Prostate gland (tissue), 2 donors: Measurements from ENCODE around the gene EHD1. TPM values are rescaled to one million over a fixed set of nuclear protein-coding genes. Genes with fewer than 3 reads are reported as not detected.

Source experiments
- DNase-seq: peaks from one replicate; pipeline ENCODE4 v3.0.0-alpha.2; 2019; ENCODE audit warnings: low spot score
- H3K27ac ChIP-seq, 2 donors: fragments of 200-600 bp; sonication (generic); 2 replicates each; pipeline ENCODE4 v1.5.1; 2017 to 2019
- H3K27me3 ChIP-seq: fragments of 200-600 bp; sonication (generic); replicated peaks from 2 replicates; pipeline ENCODE4 v1.5.1; 2019; ENCODE audit not compliant: insufficient read depth
- H3K36me3 ChIP-seq, 2 donors: fragments of 200-600 bp; sonication (generic); 1 replicate in 1 of 2; 2 replicates in 1 of 2; pipeline versions ENCODE4 v1.5.1 to v1.8.1; 2017 to 2019
- H3K4me1 ChIP-seq: fragments of 200-600 bp; sonication (generic); replicated peaks from 2 replicates; pipeline ENCODE4 v1.5.1; 2019
- H3K4me3 ChIP-seq, 2 donors: fragments of 200-600 bp; sonication (generic); 2 replicates each; pipeline ENCODE4 v1.5.1; 2017 to 2019
- H3K9me3 ChIP-seq: fragments of 200-600 bp; sonication (generic); 2 replicates; pipeline ENCODE4 v1.5.1; 2017
- POLR2A ChIP-seq: fragments of 450-650 bp; IDR thresholded peaks from one replicate; pipeline ENCODE4 v1.6.1; 2016; ENCODE audit warnings: antibody characterized with exemption, mild to moderate bottlenecking
- POLR2AphosphoS5 ChIP-seq: sonication (generic); formaldehyde crosslinking; IDR thresholded peaks from one replicate; pipeline ENCODE4 v1.6.1; 2017; ENCODE audit warnings: antibody characterized with exemption
- WGBS: methylation state at CpG from one replicate; pipeline ENCODE4 v1.1.5; 2018; 5-methylcytosine and 5-hydroxymethylcytosine counted together
- intact Hi-C: fragments of 100-400 bp; cut with DNase I; formaldehyde crosslinking; loops from one replicate; pipeline ENCODE4 v1.14.2; 2022
- total RNA-seq, 2 donors: library from RNA; depleted of rRNA; stranded (reverse); fragments of >200 nt; gene quantifications; one replicate each; pipeline ENCODE4 v1.1.0, GENCODE V29; 2016
- TF ChIP-seq, protein P1 (sequence below), 4 experiments: fragments of 200-600 bp in 2 of 4; fragments of 450-650 bp in 2 of 4; sonication (generic) in 2 of 4; IDR thresholded peaks; 1 replicate in 3 of 4; 2 replicates in 1 of 4; pipeline ENCODE4 v1.5.1; 2016 to 2019; ENCODE audit warnings: antibody characterized with exemption in 4 of 4, mild to moderate bottlenecking in 2 of 4, moderate library complexity in 2 of 4

The EHD1 gene
- total RNA-seq, 2 donors from 2014 or later: 38.8 to 104 TPM

DNA sequence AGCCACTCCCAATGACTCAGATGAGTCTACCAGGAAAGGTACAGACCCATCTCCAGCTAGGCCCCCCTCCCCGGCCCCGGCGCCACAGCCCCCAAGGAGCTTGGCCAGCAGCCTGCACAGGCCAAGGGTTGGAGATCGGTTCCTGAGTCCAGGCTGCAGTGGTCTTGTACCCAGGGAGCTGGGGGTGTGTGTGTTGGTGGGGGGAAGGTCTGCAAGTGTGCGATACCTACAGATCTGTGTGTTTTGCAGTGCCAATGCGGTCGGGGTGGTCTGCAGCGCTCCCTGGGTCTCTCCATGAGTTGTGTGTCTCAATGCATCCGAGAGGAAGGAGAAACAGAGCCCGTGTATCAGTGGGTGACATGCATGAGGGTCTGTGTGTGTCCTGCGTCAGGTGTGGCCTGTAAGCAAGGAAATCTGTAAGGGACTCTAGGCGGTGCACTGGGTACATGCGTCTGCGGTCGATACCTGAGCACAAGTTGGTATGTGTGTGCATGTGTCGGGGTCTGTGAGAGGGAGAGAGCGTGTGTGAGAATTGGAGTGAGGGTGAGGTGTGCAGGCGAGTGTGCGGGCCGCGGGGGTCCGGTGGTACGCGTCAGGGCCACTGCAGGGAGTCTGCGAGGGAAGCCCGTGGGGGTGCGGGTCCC lies 34.6 kb downstream of the EHD1 start:
- Histone ChIP-seq H3K9me3 (no peaks in the 10 kb centered on the region), H3K27ac (peak overlapping the region; percentile 89 to 90), H3K4me3 (peak overlapping the region; percentile 56 to 65), H3K27me3 (no peaks in the 10 kb centered on the region), H3K36me3 (no peaks in the 10 kb centered on the region), H3K4me1 (peaks cover 10% of the 10 kb centered on the region)
- TF ChIP-seq POLR2A: no peak
- no peak for TF ChIP-seq POLR2AphosphoS5
- TF ChIP-seq, protein P1, sequence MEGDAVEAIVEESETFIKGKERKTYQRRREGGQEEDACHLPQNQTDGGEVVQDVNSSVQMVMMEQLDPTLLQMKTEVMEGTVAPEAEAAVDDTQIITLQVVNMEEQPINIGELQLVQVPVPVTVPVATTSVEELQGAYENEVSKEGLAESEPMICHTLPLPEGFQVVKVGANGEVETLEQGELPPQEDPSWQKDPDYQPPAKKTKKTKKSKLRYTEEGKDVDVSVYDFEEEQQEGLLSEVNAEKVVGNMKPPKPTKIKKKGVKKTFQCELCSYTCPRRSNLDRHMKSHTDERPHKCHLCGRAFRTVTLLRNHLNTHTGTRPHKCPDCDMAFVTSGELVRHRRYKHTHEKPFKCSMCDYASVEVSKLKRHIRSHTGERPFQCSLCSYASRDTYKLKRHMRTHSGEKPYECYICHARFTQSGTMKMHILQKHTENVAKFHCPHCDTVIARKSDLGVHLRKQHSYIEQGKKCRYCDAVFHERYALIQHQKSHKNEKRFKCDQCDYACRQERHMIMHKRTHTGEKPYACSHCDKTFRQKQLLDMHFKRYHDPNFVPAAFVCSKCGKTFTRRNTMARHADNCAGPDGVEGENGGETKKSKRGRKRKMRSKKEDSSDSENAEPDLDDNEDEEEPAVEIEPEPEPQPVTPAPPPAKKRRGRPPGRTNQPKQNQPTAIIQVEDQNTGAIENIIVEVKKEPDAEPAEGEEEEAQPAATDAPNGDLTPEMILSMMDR (IDR thresholded peaks at IDR 0.05): no peak
- intact Hi-C loops: no loop called here
- 28% methylated on average over 27 of the region's 27 CpGs for WGBS
- DNase-seq: no peak

DNA sequence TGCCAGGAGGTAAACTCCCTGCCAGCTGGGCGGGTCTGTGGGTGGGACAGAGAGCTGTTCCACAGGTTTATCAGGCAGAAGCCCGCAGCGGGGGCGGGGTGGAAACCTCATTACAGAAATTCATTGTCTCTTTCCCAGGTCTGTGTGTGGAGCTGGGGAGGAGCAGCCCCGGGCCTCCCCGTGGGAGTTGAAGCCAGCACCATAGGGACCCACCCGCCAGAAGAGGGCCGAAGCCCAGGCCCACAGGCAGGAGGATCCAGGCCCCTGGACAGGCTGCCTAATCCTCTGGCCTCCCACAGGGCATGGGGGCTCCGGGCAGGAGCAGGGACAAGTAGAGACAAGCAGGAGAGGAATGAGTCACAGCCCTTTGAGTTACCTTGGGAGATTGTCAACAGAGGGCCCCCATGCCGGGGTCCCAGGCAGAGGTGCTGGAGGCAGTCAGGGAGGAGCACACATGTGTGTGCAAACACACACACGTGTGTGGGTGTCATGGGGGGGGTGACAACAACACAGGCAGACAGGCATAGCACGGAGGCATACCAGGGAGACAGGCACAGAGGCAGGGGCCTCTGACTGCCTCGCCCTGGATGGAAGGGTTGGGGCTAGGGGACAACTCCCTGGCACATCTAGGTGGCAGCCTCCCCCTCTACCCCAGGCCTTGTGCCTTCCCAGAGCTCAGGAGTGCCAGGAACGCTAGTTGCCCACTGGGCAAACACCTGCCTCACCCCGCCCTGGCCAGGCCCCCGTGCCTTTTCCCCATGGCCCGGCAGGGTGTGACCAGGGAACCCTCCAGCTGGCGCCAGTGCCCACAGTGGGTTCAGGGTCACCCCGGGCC lies 35.4 kb downstream of the EHD1 start:
- WGBS: 41% methylated on average over 18 of the region's 19 CpGs
- peak; percentile 85 for DNase-seq
- H3K27me3 ChIP-seq: no peaks in the 10 kb centered on the region
- H3K4me3 ChIP-seq: peak overlapping the region; percentile 56 to 65
- peak overlapping the region; percentile 89 to 90 for H3K27ac ChIP-seq
- no peaks in the 10 kb centered on the region for H3K9me3 ChIP-seq
- peaks cover 10% of the 10 kb centered on the region for H3K4me1 ChIP-seq
- peaks cover 0 to 4% of the 10 kb centered on the region in 2 donors for H3K36me3 ChIP-seq
- intact Hi-C loops: no loop called here
- TF ChIP-seq, protein P1 (IDR thresholded peaks at IDR 0.05): peak in 1 of 4 experiments; percentile 8
- peak; percentile 12 for TF ChIP-seq POLR2A
- peak; percentile 77 for TF ChIP-seq POLR2AphosphoS5

DNA sequence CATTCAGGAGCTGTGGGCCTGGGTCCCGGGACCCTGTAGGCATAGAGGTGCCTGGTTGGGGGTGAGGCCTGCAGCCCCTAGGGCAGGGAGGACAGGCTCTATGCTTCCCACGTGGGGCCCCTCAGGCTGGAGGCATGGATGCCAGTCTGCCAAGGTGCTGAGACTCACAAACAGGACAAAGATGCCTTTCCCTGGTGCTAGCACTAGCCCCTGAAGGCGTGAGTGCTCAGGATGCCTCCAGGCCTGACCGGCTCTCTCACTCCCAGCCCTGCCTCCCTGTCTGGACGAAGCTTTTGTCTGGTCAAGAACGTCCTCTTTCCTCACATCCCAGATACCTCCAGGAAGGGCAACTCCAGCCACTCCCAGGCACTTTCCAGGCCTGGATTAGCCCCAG lies 36.1 kb downstream of the EHD1 start:
- peak overlapping the region in 1 of 2 donors; percentile 65 for H3K4me3 ChIP-seq
- DNase-seq: no peak
- WGBS: 37% methylated on average over 6 of the region's 6 CpGs
- intact Hi-C loops: no loop called here
- H3K27me3 ChIP-seq: no peaks in the 10 kb centered on the region
- H3K9me3 ChIP-seq: no peaks in the 10 kb centered on the region
- H3K36me3 ChIP-seq: peaks cover 0 to 4% of the 10 kb centered on the region in 2 donors
- TF ChIP-seq POLR2A (no peak), POLR2AphosphoS5 (no peak)
- TF ChIP-seq, protein P1 (IDR thresholded peaks at IDR 0.05): no peak
- peak overlapping the region; percentile 89 to 90 for H3K27ac ChIP-seq
- peaks cover 10% of the 10 kb centered on the region for H3K4me1 ChIP-seq

DNA sequence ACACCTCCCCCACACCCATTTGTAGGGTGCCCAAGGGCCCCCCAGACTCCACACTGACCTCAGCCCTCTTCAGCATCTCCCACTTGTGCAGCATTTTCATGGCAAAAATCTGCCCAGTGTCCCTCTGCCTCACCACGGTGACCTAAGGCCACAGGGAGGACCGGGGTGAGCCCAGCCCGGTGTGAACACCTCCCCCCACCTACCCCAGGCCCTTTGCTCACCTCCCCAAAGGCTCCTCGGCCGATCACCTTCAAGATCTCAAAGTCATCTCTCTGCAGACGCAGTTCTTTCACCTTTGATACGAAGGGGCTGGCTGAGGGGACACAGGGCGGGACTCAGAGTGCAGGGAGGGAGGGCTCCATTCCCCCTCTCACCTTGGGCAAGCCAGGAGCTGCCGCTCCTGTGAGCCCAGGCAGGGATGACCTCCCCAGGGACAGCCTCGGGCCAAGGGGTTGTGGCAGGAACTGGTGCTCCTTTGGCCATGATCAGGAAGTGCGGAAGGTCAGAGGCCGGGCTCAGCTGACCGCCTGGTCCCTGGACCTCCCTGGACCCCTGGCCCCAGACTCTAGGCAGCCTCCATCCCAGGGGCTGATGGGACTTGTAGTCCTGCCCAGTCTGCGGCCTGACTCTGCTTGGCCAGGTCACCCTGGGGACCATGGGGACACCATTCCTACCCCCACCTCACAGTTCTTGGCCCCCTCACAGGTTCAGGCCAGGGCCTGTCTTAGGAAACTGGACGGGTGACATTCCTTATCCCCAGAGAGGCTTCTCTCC lies 36.6 kb downstream of the EHD1 start:
- Histone ChIP-seq H3K4me3 (peak overlapping the region in 1 of 2 donors; percentile 65), H3K27me3 (no peaks in the 10 kb centered on the region), H3K36me3 (peaks cover 0 to 4% of the 10 kb centered on the region in 2 donors), H3K9me3 (no peaks in the 10 kb centered on the region), H3K4me1 (peaks cover 10% of the 10 kb centered on the region), H3K27ac (peak overlapping the region; percentile 89 to 90)
- DNase-seq: peak; percentile 57
- 60% methylated on average over 15 of the region's 15 CpGs for WGBS
- TF ChIP-seq POLR2A (no peak), POLR2AphosphoS5 (no peak)
- intact Hi-C loops: no loop called here
